ENCODE results near the gene FAM3B.

FAM3B gene

DNA sequence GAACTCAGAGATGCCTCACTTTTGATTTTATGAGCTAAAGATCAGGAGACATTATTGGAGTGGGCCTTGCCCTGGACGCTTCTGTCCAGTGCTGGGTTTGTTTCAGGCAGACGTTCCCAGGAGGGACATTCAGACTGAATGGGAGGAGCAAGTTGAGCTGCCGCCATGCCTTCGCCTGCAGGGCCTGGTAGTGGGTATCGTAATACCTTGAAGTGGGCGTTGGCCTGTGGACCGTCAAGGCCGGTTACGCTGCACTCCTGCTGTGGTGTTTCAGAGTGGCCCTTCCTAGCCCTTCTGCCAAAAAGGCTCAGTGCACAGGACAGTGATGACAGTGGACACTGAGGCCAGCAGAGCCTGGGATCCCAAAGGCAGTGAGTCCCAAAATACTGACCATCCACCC is 1.6 kb downstream of the FAM3B start:
- DNase-seq (ENCODE audit: low read depth, low spot score): no peak

DNA sequence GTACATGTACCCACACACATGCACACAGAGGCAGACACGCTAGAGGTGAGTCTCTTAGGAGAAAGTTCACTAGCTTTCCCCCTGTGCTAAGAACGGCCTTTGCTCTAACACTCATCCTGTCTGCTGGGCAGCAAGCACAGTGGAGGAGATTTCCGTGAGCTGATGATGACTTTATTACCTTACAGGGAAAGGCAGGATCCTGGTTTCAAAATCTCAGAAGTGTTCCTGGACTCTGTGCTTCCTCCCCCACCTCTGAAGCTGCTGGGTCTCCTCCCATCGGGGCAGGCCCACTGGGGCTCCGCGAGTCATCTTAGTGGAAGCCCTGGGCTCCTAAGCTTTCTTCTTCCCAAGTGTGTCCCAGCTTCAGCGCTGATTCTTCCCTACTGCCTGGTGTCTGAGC is 2.7 kb downstream of the FAM3B start:
- no peak for DNase-seq (ENCODE audit: low read depth, low spot score)

DNA sequence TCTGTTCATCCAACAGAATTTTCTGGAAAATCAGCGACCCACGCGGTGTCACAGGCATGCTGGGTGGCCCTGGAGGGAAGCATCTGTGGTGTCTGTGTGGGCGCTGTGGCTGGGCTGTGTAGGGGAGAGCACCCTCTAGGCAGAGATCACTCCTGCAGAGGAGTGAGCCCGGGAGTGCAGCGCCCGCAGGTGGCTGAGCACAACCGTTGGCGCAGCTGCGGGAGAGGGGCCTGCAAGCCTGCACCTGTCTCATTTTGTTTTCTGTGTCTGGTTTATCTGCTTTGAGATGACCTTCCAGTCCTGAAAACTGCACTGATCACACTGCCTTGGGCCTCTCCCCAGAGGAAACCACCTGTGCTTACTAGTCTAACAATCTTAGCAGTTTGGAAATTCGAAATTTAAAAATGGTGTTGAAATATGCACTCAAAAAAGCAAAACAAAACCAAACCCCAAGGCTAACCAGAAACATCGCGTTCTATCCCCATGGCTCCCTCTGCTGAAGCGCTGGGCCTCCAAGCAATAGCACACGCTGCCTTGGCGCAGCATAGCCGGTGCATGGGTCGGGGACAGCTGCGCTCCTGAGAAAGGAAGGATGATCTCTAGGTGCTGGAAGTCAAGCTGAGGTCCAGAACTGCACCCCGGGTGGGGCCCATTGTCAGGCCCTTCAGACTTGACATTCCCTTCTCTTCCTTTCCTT is 4.8 kb downstream of the FAM3B start:
- DNase-seq (ENCODE audit: low read depth, low spot score): no peak

DNA sequence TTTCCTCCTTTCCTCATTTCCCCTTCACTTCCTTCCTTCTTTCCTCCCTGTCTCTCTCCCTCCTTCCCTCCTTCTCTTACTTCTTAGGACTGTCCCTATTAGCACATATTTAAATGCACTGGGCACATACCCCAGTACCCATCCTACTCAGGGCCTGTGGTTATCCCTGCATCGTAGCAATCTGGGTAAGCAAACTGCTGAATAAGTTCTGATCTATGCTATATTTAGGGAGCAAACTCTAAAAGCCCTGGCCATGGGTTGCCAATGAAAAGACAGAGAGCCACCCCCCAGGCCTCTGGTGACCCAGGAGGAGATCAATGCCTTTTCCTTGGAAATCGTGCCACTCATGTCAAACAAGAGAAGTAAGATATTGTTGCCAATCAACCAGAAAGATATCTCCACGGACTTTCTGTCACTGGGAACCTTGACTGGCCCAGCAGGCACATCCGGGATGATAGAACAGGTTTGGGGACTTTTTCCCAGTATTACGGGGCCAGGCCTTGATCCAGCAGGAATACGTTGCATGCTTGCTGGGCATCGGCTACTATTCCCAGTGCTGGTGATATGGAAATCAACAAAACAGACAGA is 5.4 kb downstream of the FAM3B start:
- DNase-seq (ENCODE audit: low read depth, low spot score): no peak

DNA sequence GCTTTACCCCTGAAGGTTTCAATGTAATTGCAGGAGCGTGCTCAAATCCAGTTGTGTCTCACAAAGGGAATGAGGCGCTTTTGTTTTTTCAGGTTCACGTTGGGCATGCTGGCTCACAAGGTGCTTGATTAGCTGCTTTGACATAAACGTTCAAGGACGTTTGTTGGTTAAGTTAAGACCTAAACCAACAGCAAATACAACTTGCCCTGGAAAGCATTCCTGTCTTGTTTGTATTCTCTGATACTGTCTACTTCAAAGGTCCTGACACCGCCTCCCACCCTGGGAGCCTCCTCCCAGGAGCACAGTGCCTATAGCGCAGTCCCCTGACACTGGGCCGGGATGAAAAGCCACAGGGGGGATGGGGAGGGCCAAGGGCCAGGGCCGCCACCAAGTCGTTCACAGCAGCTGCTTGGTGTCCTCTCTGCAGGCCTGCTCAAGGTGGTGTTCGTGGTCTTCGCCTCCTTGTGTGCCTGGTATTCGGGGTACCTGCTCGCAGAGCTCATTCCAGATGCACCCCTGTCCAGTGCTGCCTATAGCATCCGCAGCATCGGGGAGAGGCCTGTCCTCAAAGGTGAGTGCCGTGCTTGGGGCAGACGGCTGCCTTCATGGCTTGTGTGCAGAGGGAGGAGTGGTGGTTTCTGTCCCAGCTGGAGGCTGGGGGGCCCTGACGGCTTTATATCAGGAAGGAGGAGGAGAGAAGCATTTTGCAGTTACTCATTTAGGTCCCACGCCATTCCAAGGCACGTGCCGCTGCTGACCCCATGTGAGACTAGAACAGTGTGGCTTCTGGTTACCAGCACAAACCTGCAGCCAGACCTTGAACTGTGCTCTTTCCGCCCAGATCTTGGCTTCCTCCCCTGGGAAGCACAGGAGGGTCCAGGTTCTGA is 6.1 kb downstream of the FAM3B start:
- DNase-seq (ENCODE audit: low read depth, low spot score): no peak

DNA sequence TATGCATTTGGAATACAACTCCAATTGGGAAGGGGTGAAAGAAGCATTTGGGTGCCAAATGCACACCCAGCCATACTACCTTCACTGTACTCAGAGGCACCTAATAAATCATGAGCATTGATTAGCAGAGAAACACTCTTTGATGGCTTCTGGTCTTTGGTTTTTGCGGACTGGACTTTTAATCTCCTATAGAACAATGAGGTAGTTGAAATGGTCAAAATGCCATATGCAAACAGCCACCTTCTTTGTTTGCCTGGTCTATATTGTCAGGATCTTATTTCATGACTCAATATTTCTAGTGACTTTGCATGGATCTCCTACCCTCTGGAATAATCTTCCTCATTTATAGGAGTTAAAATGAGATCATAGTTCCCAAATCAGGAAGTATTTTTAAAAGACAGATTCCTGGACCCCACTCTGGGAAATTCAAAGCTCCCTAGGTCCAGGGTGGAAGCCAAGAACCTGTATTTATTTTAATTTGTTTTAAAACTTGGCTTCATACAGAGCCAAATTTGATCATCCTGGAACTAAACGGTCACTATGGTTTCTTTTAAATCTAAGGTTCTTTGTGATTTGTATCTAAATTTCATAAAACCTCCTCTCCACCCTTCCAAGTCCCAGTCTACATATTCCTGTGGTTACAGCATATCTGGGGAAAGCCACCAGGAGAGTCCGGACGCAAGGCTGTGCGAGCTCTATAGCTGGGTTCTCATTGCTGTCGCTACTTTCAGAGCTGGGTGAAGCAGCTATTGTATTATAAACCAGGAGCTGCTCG is 8.7 kb downstream of the FAM3B start:
- no peak for DNase-seq (ENCODE audit: low read depth, low spot score)

DNA sequence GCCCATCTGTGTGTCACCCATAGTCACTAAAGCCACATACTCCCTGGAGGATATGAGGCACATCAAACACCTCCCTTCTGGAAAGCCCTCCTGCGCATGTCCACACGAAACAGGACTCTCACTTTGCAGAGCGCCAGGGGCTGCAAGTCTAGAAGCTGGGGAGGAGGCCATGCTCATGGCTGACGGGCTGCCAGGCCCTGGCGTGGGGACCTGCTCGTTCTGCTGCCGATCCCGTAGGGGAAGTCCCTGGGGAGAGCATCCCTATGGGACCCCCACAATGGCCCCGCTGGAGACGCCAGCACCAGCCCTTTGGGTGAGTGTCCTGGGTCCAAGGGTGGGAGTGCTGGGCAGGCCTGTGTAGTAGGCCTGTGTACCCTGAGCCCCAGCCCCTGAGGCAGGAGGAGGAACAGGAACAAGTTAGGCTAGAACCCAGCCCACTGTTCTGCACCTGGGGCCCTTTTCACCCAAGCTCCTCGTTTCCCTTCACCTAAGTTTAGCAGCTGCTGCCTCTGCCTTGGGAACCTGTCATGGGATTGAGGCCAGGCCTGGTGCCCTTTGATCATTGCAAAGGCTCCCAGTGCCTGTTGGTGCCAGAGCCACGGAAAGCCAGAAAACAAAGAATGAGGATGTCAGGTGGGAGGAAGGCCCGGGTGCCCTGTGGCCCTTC is 9.9 kb downstream of the FAM3B start:
- DNase-seq (ENCODE audit: low read depth, low spot score): no peak

DNA sequence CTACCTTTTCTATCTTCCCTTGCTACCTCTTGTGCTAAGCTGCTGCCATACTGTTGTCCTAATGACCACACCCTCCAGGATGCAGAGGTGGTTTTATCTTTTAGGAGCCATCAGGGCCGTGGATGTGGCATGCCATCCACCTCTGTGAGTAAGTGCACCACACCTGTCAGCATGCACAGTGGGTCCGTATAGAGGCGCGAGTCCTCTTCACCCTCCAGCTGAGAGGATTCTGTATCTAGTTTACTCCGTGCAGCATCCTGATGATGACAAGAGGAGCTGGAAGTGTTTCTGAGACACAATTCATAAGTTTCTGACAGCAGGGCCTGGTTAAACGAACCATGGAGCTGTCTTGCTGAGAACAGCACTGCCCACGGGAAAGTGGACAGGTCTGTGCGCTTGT is 11.2 kb downstream of the FAM3B start:
- DNase-seq (ENCODE audit: low read depth, low spot score): no peak

DNA sequence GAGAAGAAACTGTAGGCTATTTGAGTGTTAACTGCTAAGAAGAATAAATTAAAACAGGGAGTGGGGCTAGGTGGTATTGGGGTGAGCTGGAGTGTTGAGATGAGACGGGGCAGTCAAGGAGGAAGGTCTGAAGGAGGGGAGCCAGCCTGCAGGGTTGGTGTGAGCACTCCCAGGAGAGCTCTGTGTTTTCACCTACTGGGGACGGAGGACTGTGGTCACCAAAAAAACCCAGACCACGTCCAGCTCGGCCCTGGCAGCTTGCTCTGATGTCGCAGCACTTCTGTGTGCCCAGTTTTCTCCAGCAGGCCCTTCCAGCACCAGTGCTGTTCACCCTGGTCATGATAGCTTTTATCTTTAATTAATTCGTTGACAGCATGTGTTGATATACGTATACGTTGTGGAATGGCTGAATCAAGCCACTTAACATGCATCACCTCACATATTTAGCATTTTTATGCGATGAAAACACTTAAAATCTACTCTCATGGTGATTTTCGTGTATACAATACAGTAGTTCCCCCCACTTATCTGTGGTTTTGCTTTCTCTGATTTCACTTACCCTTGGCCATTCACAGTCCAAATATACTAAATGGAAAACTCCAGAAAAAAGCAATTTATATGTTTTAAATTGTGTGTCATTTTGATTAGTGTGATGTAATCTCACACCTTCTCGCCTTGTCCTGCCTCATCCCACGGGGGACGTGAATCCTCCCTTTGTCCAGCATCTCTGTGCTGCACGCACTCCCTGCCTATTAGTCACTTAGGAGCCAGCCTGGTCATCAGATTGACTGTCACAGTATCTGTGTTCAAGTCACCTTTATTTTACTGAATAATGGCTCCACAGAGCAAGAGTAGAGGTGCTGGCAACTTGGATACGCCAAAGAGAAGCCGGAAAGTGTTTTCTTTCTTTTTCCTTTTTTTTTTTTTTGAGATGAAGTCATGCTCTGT is 12.3 kb downstream of the FAM3B start:
- no peak for DNase-seq (ENCODE audit: low read depth, low spot score)

DNA sequence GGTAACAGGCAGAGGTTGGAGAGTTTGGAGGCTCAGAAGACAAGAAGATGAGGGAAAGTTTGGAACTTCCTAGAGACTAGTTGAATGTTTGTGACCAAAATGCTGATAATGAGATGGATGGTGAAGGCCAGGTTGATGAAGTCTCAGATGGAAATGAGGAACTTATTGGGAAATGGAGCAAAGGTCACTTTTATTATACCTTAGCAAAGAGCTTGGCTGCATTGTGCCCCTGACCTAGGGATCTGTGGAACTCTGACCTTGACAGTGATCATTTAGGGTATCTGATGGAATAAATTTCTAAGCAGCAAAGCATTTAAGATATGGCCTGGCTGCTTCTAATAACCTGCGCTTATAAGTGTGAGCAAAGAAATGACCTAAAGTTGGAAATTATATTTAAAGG is 17.2 kb downstream of the FAM3B start:
- DNase-seq (ENCODE audit: low read depth, low spot score): no peak

DNA sequence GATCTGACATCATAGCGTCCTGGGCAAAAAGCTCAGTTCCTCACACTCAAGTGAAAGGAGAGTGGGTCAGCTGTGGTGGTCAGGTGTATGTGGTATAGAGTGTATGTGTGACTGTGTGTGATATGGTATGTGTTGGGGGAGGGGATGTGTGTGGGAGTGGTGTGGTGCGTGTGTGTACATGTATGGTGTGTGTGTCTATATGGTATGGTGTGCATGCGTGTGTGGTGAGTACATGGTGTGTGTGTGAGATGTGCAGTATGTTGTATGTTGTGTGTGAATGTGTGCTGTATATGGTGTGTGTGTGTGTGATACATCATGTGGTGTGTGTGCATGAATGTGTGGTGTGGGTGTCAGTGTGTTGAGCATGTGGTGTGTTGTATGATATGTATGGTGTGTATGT is 20.9 kb downstream of the FAM3B start:
- DNase-seq (ENCODE audit: low read depth, low spot score): no peak

DNA sequence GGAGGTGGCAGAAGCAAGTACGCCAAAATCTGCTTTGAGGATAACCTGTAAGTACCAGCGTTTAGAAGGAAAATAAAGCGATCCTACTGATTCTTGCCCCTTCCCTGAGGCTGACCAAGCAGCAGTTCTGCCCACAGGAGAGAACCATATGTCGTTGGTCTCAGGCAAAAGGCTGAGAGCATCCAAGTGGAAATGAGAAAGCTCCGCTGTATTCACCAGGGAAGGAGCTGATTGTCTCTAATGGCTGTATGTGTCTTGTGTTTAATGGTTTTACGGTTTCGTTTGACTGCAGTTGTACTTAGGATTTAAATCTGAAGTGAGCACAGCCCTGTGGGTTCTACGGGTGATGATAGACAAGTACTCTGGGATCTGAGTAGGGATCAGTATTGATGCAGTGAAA is 21.9 kb downstream of the FAM3B start:
- no peak for DNase-seq (ENCODE audit: low read depth, low spot score)

DNA sequence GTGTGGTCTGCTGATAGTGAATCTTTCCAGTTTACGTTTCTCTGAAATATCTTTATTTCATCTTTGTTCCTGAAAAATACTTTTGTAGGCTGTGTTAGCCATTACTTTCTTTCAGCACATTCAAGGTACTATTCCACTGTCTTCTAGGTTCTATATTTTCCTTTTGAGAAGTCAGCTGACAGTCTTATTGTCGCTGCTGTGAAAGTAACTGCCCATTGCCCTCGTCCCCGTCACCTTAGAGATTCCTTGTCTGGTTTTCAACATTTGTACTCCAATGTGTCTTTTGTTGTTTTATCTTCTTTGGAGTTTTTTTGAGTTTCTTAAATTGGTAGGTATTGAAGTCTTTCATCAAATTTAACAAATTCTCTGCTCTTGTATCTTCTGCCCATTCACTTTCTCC is 25.4 kb downstream of the FAM3B start:
- no peak for DNase-seq (ENCODE audit: low read depth, low spot score)

DNA sequence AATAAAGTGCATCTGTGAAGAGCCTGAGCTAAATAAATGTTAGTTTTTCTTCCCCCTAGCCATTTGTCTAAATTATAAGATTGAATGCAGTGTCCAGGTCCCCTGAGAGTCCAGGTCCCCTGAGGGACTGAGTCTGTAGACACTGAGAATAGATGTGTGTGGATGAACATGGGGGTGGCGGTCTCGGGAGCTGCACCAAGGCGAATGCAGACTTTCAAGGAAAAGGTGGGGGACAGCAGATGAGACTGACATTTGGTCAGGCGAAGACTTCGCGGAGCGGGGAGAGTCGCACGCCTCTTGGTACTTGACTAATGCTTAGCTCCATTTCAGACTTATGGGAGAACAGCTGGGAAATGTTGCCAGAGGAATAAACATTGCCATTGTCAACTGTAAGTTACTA is 27.5 kb downstream of the FAM3B start:
- DNase-seq (ENCODE audit: low read depth, low spot score): no peak

DNA sequence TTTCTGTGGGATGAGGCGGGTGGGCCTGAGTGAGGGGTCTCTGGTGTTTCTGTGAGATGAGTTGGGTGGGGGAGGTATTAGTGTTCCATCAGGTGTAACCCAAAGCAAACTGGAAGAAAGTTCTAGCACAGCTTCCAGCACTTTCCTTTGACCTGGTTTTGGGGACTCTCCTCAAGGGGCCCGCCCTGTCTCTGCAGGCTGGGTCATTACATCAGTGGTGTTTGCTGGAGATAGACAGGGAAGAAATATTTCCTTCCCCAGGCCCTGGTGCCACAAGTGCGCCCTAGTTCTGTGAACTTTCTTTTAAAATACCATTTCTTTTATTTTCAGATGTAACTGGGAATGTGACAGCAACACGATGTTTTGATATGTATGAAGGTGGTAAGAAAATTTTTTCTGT is 28.8 kb downstream of the FAM3B start:
- DNase-seq (ENCODE audit: low read depth, low spot score): no peak

DNA sequence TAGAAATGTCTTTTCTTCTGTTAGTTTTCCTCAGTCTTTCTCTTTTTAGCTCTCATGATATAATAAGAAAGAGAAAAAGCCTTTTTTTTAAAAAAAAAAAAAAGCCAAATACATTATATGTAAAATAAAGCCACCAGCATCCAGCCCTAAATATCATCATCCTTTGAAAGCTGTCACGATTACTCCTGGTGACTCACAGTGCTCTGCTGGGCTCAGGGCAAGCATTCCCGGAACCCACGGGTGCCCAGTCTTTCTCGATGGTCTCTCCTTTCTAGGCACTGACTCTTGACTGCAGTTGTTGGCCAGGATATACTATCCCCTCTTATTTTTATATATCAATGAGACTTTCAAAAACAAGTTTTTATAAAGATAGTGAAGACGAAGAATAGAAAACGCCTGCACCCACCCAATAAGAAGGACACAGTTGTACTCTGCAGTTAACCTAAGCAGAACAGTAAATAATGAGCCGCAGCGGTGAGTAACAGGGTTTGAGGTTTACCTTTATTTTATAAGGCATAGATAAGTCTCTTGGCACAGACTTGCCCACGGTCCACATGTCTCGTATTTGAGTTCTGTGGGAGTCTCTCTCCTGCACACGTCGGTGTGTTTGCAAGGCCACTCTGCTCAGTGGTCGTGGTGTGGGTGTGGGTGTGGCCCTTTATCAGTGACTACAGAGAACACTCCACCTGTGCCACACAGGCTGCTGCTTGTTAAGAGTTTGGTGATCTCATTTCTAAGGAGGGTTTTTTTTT is 29.5 kb downstream of the FAM3B start:
- no peak for DNase-seq (ENCODE audit: low read depth, low spot score)

DNA sequence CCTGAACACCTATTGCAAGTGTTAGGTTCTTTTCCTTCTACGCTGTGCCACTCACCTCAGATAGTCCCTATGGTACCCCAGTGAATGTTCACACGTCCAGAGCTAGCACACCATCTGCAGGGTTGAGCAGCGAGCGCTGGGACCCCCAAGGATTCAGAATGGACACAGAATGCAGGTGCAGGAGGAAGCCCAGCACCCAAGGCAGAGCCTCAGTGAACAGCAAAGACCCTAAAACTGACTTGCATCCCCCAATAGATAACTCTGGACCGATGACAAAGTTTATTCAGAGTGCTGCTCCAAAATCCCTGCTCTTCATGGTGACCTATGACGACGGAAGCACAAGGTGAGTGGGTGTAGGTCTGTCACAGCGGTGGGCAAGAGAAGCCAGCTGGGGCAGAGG is 30.2 kb downstream of the FAM3B start:
- DNase-seq (ENCODE audit: low read depth, low spot score): no peak

DNA sequence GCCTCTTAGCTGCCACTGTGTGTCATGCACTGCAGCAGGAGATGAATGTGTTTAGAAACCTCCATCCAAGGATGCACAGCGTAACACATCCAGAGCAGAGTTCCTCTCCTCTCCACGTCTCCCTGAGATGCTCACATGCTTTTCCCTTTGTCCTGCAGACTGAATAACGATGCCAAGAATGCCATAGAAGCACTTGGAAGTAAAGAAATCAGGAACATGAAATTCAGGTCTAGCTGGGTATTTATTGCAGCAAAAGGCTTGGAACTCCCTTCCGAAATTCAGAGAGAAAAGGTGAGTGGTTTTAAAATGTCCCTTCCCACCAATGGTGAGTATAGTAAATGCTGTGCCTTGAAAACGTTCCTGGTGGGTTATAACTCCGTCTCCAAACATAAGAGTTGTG is 31.8 kb downstream of the FAM3B start:
- no peak for DNase-seq (ENCODE audit: low read depth, low spot score)

DNA sequence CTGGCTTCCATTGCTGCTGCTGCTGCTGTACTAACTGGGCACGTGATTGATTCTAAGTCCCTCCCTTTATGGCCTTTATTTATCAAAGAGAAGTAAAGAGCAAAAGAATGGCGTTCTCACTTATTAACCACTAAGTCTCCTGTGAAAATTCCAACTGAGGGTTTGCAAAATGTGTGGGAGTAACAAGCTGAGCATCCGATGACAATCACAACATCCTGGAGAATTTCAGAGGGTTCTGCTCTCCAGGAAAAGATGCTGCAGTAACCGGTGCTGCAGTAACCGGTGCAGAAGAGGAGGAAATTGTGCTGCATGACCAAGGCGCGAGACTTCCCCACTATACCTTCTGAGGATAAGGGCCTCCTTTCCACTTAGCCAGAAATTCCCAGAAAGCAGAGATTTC is 32.5 kb downstream of the FAM3B start:
- no peak for DNase-seq (ENCODE audit: low read depth, low spot score)

Data from brain pericyte (primary cell).